HepG2 (cell line): Measurements from ENCODE around the gene USP2. TPM values are rescaled to one million over a fixed set of nuclear protein-coding genes. Genes with fewer than 3 reads are reported as not detected.
A peak's percentile ranks its signal among the peaks of the same experiment; 100 is the strongest.

Source experiments
- CBX5 ChIP-seq: sonication (generic); formaldehyde crosslinking; IDR thresholded peaks from 2 replicates; pipeline ENCODE4 v1.4.0; 2020; ENCODE audit warnings: missing genetic modification reagents, borderline replicate concordance
- ELK4 ChIP-seq: sonication (generic); formaldehyde crosslinking; IDR thresholded peaks from 2 replicates; pipeline ENCODE4 v1.9.0; 2021; ENCODE audit warnings: missing genetic modification reagents, borderline replicate concordance
- GABPB1 ChIP-seq: IDR thresholded peaks from 2 replicates; pipeline ENCODE4 v1.6.1; 2016; ENCODE audit warnings: mild to moderate bottlenecking, missing genetic modification reagents, moderate library complexity, missing compliant biosample characterization
- KDM5B ChIP-seq: sonication (generic); formaldehyde crosslinking; IDR thresholded peaks from 2 replicates; pipeline ENCODE4 v1.4.0; 2020; ENCODE audit warnings: missing genetic modification reagents, mild to moderate bottlenecking, borderline replicate concordance
- MIXL1 ChIP-seq: IDR thresholded peaks from 2 replicates; pipeline ENCODE4 v1.6.1; 2016
- PRDM15 ChIP-seq: sonication (generic); formaldehyde crosslinking; IDR thresholded peaks from 2 replicates; pipeline ENCODE4 v1.4.0; 2020; ENCODE audit warnings: missing genetic modification reagents
- RXRA ChIP-seq: sonication (generic); formaldehyde crosslinking; IDR thresholded peaks from 2 replicates; pipeline ENCODE4 v1.5.1; 2020; ENCODE audit warnings: missing genetic modification reagents
- RXRB ChIP-seq: IDR thresholded peaks from 2 replicates; pipeline ENCODE4 v1.6.1; 2016; ENCODE audit warnings: borderline replicate concordance, missing genetic modification reagents, missing compliant biosample characterization
- SOX13 ChIP-seq, 3 experiments: fragments of 450-650 bp in 1 of 3; sonication (generic) in 1 of 3; formaldehyde crosslinking in 1 of 3; IDR thresholded peaks in 2 of 3; conservative IDR thresholded peaks in 1 of 3; 2 replicates each; pipeline versions ENCODE4 v1.5.0 to v1.6.1; 2016 to 2020; ENCODE audit warnings: antibody characterized with exemption in 1 of 3, mild to moderate bottlenecking in 1 of 3, missing compliant biosample characterization in 1 of 3, missing genetic modification reagents in 1 of 3, moderate library complexity in 1 of 3
- SRY ChIP-seq: sonication (generic); formaldehyde crosslinking; IDR thresholded peaks from 2 replicates; pipeline ENCODE4 v1.8.0; 2022; ENCODE audit warnings: mild to moderate bottlenecking, missing genetic modification reagents
- ZNF142 ChIP-seq: sonication (generic); formaldehyde crosslinking; IDR thresholded peaks from 2 replicates; pipeline ENCODE4 v1.4.0; 2020; ENCODE audit warnings: missing genetic modification reagents
- ZNF232 ChIP-seq: sonication (generic); formaldehyde crosslinking; IDR thresholded peaks from 2 replicates; pipeline ENCODE4 v1.4.0; 2020; ENCODE audit warnings: missing genetic modification reagents, borderline replicate concordance
- ZNF614 ChIP-seq: IDR thresholded peaks from 2 replicates; pipeline ENCODE4 v1.6.1; 2018; ENCODE audit warnings: missing biosample characterization, missing genetic modification reagents, inconsistent platforms, borderline replicate concordance
- ZNF770 ChIP-seq: sonication (generic); formaldehyde crosslinking; IDR thresholded peaks from 2 replicates; pipeline ENCODE4 v1.5.0; 2020; ENCODE audit warnings: mild to moderate bottlenecking, missing genetic modification reagents
- polyA plus RNA-seq, 8 experiments: library from polyadenylated mRNA; depleted of rRNA in 3 of 8; stranded (reverse) in 7 of 8; unstranded in 1 of 8; fragments of >200 nt; fragmentation: Illumina TruSeq in 4 of 8; extraction: Trizol in 4 of 8; gene quantifications; 2 replicates each; pipeline versions ENCODE4 v1.2.1 to v1.2.3, GENCODE V29; 2011 to 2016; ENCODE audit warnings: low read depth in 4 of 8, missing spikeins in 1 of 8, mixed read lengths in 1 of 8; ENCODE audit not compliant: insufficient read depth in 1 of 8
- total RNA-seq, 5 experiments: library from RNA; depleted of rRNA; stranded (reverse); fragments of >200 nt; fragmentation: Illumina TruSeq; extraction: Trizol; gene quantifications; 2 replicates each; pipeline ENCODE4 v1.2.3, GENCODE V29; 2016; ENCODE audit warnings: low read depth in 1 of 5

The USP2 gene
- total and polyA plus RNA-seq, 2 of the 13 experiments (the other 11 are each of a cell fraction or from before 2014, with no cell fraction given) = 2.5 to 6.0 TPM

- TF ChIP-seq ZNF770 (CRISPR knock-in tag) (peak; percentile 36; the same call in 1 of the 2 replicates), SRY (CRISPR knock-in tag) (0 out of 2 replicates have a peak, but pooled peaks have one; percentile 32), SOX13 (IDR thresholded peaks at IDR 0.05) (no peak), SOX13 (CRISPR knock-in tag; conservative IDR thresholded peaks at IDR 0.05 in 1 of 2, IDR thresholded peaks at IDR 0.05 in 1 of 2) (0 out of 4 replicates have a peak, but pooled peaks of 1 of the 2 experiments have one; percentile 12), ZNF142 (CRISPR knock-in tag) (no peak), PRDM15 (no peak), KDM5B (CRISPR knock-in tag) (no peak), RXRB (peak; percentile 79), RXRA (CRISPR knock-in tag) (peak; percentile 85; the same call in 1 of the 2 replicates), GABPB1 (peak; percentile 73), CBX5 (CRISPR knock-in tag) (no peak), MIXL1 (CRISPR knock-in tag) (peak; percentile 26; the same call in 1 of the 2 replicates), ZNF614 (CRISPR knock-in tag) (peak; percentile 55; the same call in 1 of the 2 replicates), ELK4 (CRISPR knock-in tag) (no peak), ZNF232 (CRISPR knock-in tag) (no peak)
These were observed 10.9 kb downstream of the USP2 start (continued) for GRCh38 chr11:119370486-119371046.
